ENCODE measurements around the gene DIP2C. TPM values are rescaled to one million over a fixed set of nuclear protein-coding genes. Genes with fewer than 3 reads are reported as not detected.

The DIP2C gene
- total RNA-seq, 1 donor from 2014 or later = 52.6 TPM

DNA sequence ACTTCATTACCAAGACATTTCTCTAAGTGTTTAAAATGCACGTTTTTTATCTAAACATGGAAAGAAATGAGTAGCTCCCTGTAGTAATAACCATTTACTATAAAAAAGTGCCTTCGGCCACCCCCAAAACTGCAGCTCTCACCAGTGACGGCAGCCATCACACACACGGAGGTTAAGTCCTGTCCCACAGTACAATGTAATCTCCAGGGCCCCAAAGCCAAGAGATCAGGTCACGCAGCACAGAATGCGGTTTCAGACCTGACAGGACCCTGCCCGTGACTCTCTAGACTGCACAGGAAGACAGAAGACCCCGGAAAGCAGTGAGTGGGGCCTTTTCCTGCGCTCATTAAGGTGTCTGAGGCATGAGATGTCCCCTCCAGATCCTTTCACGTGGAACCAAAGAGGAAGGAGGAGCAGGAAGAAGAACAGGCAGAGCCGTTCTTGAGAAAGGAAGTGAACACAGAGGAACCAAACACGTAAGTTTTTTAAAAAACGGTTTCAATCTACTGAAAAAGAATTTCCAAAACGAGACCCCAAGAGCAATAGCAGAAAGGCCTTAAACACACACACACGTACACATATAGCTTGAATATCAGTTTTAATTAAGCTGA is 428.5 kb downstream of the DIP2C start:
- H3K27ac Mint-ChIP-seq (ENCODE audit: unreplicated experiment) = no peak overlapping the region
- TF ChIP-seq, protein P1, sequence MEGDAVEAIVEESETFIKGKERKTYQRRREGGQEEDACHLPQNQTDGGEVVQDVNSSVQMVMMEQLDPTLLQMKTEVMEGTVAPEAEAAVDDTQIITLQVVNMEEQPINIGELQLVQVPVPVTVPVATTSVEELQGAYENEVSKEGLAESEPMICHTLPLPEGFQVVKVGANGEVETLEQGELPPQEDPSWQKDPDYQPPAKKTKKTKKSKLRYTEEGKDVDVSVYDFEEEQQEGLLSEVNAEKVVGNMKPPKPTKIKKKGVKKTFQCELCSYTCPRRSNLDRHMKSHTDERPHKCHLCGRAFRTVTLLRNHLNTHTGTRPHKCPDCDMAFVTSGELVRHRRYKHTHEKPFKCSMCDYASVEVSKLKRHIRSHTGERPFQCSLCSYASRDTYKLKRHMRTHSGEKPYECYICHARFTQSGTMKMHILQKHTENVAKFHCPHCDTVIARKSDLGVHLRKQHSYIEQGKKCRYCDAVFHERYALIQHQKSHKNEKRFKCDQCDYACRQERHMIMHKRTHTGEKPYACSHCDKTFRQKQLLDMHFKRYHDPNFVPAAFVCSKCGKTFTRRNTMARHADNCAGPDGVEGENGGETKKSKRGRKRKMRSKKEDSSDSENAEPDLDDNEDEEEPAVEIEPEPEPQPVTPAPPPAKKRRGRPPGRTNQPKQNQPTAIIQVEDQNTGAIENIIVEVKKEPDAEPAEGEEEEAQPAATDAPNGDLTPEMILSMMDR (IDR thresholded peaks at IDR 0.05; ENCODE audit: partially characterized antibody, unreplicated experiment) = no peak

DNA sequence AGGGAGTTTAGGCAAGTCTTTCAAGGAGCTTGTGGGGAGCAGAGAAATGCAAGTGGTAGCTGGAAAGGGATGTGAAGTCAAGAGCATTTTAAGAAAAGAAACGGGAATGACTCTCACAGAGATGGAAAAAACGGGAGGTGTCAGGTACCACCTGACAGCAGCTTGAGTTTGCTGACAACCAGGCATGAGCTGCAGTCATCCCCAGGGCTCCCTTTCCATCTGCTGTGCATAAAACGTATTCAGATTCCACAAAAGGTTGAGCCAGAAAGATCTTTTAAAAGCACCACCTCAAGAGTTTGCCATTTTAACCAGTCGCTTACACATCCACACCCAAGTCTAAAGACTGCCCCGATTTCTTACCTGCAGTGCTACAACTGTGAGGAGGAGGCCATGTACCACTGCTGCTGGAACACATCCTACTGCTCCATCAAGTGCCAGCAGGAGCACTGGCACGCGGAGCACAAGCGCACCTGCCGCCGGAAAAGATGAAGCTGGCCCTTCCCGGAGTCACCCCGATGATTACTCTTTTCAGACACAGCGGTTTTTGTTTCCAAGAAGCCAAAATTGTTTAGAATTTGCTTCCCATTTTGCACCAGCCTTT is 437.4 kb downstream of the DIP2C start:
- peaks cover 9% of the 10 kb centered on the region for H3K4me1 Mint-ChIP-seq (ENCODE audit: low read depth, unreplicated experiment)
- H3K27me3 Mint-ChIP-seq (ENCODE audit: unreplicated experiment) = no peaks in the 10 kb centered on the region
- H3K27ac Mint-ChIP-seq (ENCODE audit: unreplicated experiment) = no peak overlapping the region
- H3K9me3 Mint-ChIP-seq (ENCODE audit: unreplicated experiment) = no peaks in the 10 kb centered on the region
- H3K36me3 Mint-ChIP-seq (ENCODE audit: unreplicated experiment) = no peaks in the 10 kb centered on the region
- TF ChIP-seq, protein P1 (IDR thresholded peaks at IDR 0.05; ENCODE audit: partially characterized antibody, unreplicated experiment) = no peak
- DNase-seq = no peak
- no peak overlapping the region for H3K4me3 Mint-ChIP-seq (ENCODE audit: unreplicated experiment)

More for the DNA sequence above, 428.5 kb downstream of the DIP2C start:
- no peak overlapping the region for H3K4me3 Mint-ChIP-seq (ENCODE audit: unreplicated experiment)
- no peak for DNase-seq
- no peaks in the 10 kb centered on the region for H3K4me1 Mint-ChIP-seq (ENCODE audit: low read depth, unreplicated experiment)
- peaks cover 3% of the 10 kb centered on the region for H3K9me3 Mint-ChIP-seq (ENCODE audit: unreplicated experiment)
- peaks cover 11% of the 10 kb centered on the region for H3K36me3 Mint-ChIP-seq (ENCODE audit: unreplicated experiment)
- peaks cover 1% of the 10 kb centered on the region for H3K27me3 Mint-ChIP-seq (ENCODE audit: unreplicated experiment)

DNA sequence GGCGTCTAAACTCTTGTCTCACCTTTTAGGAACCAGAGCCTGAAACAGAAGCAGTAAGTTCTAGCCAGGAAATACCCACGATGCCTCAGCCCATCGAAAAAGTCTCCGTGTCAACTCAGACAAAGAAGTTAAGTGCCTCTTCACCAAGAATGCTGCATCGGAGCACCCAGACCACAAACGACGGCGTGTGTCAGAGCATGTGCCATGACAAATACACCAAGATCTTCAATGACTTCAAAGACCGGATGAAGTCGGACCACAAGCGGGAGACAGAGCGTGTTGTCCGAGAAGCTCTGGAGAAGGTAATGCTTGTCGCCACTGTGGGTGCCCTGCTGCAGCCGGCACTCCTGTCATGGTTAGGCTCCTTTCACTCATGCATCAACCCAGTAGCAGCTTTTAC is 441.2 kb downstream of the DIP2C start:
- Mint-ChIP-seq H3K4me1 (ENCODE audit: low read depth, unreplicated experiment) (peaks cover 9% of the 10 kb centered on the region), H3K27me3 (ENCODE audit: unreplicated experiment) (no peaks in the 10 kb centered on the region), H3K27ac (ENCODE audit: unreplicated experiment) (no peak overlapping the region), H3K9me3 (ENCODE audit: unreplicated experiment) (no peaks in the 10 kb centered on the region), H3K36me3 (ENCODE audit: unreplicated experiment) (no peaks in the 10 kb centered on the region), H3K4me3 (ENCODE audit: unreplicated experiment) (no peak overlapping the region)
- TF ChIP-seq, protein P1 (IDR thresholded peaks at IDR 0.05; ENCODE audit: partially characterized antibody, unreplicated experiment) = no peak
- no peak for DNase-seq

DNA sequence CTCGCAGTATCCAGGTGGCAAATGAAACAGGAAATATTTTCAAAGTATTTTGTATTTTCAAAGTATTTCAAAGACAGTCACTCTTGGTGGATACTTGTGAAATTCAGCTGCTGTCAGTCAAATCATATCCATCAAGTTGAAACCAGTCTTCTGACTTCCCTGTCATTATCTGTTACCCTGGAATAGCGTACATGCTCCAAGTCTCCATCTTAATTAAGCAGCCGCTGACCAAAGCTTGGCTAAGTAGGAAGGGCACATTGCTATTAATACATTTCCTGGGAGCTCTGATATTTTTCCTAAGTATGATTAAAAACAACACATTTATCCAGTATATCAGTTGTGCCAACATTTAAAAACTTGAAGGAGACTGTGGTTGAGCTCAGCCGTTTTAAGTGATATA is 442.0 kb downstream of the DIP2C start:
- Mint-ChIP-seq H3K36me3 (ENCODE audit: unreplicated experiment) (no peaks in the 10 kb centered on the region), H3K27me3 (ENCODE audit: unreplicated experiment) (no peaks in the 10 kb centered on the region), H3K27ac (ENCODE audit: unreplicated experiment) (no peak overlapping the region), H3K4me1 (ENCODE audit: low read depth, unreplicated experiment) (peaks cover 9% of the 10 kb centered on the region), H3K4me3 (ENCODE audit: unreplicated experiment) (no peak overlapping the region), H3K9me3 (ENCODE audit: unreplicated experiment) (no peaks in the 10 kb centered on the region)
- no peak for DNase-seq
- TF ChIP-seq, protein P1 (IDR thresholded peaks at IDR 0.05; ENCODE audit: partially characterized antibody, unreplicated experiment) = no peak

DNA sequence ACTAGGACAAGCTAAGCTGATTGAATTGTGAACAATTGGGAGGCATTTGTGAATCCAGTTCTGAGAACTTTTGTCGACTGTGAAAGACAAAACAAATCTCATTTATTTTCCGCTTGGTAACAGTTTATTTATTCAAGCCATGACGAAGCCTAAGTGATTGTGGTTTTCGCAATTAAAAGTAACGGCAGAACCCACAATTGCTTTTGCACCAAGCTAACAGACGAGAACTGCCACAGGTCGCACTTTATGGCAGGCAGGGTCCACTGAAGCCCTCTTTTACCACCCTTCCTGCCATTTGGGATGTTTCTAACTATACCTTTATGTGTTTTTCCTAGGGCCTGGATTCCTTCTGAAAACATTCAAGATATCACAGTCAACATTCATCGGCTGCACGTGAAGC is 443.0 kb downstream of the DIP2C start:
- no peak overlapping the region for H3K27ac Mint-ChIP-seq (ENCODE audit: unreplicated experiment)
- no peaks in the 10 kb centered on the region for H3K9me3 Mint-ChIP-seq (ENCODE audit: unreplicated experiment)
- no peaks in the 10 kb centered on the region for H3K4me1 Mint-ChIP-seq (ENCODE audit: low read depth, unreplicated experiment)
- no peak for DNase-seq
- H3K36me3 Mint-ChIP-seq (ENCODE audit: unreplicated experiment) = no peaks in the 10 kb centered on the region
- no peaks in the 10 kb centered on the region for H3K27me3 Mint-ChIP-seq (ENCODE audit: unreplicated experiment)
- TF ChIP-seq, protein P1 (IDR thresholded peaks at IDR 0.05; ENCODE audit: partially characterized antibody, unreplicated experiment) = no peak
- no peak overlapping the region for H3K4me3 Mint-ChIP-seq (ENCODE audit: unreplicated experiment)

All from glutamatergic neuron (in vitro differentiated cells).